Kasumi-1 (cell line): Measurements from ENCODE around the gene GPR78.

Experiments
- DNase-seq, 2 experiments: peaks; one replicate each; lab custom pipeline; 2025; lab: John Stamatoyannopoulos, UW

GPR78 gene

DNA sequence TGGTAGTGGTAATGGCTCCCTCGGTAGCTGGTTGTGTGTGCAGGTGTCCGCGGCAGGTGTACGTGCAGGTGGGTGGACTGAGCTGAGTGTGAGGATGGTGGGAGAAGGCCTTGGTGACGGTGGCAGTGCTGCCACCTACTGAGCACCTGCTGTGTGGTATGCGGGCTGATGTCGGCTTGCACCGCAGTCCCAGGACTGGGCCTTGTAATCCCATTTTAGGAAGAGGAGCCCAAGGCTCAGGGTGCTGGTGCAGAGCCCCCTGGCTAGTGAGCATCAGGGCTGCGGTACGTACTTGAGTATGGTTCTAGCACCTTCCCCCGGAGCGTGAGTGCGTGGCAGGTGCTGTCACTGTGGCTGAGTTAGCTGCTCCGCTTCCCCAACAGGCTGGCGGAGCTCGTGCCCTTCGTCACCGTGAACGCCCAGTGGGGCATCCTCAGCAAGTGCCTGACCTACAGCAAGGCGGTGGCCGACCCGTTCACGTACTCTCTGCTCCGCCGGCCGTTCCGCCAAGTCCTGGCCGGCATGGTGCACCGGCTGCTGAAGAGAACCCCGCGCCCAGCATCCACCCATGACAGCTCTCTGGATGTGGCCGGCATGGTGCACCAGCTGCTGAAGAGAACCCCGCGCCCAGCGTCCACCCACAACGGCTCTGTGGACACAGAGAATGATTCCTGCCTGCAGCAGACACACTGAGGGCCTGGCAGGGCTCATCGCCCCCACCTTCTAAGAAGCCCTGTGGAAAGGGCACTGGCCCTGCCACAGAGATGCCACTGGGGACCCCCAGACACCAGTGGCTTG is 6.7 kb downstream of the GPR78 start:
- no peak for DNase-seq

DNA sequence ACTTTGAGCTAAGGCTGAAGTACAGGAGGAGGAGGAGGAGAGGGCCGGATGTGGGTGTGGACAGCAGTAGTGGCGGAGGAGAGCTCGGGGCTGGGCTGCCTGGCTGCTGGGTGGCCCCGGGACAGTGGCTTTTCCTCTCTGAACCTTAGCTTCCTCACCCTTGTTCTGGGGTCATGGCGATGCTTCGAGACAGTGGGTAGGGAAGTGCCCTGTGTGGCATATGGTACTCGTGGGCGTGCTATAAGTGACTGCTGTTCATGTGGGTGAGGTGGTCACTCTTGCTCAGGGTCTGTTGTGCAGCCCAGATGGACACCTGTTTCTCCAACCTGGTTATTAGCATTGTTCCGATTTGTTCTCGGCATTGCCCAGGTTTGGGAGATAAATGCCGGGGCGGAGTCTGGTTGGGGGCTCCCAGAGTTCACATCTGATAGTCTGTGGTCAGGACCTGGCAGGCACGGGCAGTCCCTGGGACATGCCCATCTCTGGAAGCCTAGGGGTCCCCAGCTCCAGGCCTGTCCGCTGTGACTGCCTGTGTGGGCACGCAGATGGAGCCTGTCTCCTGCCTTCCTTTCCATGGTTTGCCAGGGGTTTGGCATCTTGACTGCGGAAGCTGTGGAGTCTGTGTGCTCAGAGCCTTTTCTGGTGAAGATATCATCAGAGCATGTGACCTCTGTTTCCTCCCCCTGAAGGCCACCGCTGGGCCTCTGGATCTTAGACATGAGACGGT is 7.4 kb downstream of the GPR78 start:
- no peak for DNase-seq

DNA sequence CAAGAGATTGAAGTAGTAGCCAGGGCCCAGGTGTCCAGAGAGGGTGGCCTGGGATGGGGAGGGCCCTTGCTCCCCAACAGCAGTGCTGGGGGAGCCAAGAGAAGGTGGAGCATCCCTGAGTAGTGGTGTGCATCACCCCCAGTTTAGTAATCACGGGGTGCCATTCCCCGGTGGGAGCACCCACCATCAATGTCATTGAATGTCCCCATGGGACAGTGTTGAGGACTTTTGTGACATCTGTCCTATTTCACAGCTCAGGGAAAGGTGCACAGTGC is 7.9 kb downstream of the GPR78 start:
- DNase-seq, result no peak

DNA sequence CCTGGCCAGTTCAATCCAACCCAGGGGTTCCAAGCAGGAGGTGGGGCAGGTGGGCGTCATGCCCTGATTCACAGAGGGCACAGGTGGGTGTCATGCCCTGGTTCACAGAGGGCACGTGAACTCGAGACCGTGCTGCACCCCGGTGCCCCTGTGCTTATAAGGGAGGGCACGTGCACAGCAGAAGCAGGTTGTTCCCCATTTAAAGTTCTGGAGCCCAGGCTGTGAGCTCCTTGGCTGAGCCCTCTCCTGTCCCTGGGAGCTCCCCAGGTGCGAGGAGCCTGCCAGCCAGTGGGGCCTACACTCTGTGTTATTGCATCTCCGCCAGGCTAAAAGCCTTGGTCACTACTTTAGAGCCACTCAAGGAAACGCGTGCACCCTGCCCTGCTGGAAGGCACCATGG is 9.1 kb downstream of the GPR78 start:
- no peak for DNase-seq

DNA sequence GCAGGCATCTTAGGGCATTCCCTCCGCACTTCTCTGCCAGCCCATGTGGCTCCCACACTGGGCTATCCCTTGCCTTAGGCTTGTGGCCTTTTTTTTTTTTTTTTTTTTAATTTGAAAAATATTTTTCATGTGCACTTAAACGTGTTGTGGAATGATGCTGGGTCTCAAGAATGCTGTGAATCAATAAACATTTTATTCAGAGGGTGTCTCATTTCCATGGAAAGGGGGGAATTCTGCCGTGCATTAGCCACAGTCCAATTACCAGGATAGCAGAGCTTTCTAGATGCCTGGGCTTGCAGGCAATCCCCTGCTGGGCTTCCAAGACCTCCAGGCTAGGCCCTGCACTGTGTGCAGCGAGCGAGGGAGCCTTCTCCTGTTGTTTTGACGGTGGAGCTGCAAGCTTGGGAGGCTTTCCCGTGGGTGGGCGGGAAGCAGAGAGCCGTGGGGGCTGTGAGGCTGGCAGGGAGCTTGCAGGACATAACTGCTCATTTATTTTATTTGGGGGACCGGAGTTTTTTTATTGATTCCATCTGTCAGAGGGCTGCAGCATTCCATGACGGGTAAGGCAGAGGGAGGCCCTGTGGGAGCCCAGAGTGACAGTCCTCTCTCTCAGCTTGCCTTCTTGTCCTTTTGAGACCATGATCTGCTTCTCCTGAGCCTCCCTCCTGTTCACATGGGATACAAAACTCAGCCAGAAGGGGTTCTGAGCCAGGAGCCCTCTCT is 9.8 kb downstream of the GPR78 start:
- DNase-seq, result no peak

DNA sequence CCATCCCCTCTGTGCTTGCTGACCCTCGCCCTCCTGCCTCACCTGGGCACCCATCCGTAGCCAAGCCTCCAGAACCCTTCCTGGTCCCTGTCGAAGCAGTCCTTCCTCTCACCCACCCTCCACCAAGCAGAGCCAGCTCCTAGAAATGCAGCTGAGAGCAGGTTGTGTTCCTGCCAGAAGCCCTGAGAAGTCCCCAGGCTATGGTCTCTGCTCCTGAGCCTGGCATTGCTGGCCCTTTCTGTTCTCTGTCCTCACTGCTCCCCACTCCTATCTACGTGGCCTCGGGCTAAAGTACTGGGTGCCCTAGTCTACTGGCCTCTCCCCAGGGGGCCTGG is 10.3 kb downstream of the GPR78 start:
- no peak for DNase-seq

DNA sequence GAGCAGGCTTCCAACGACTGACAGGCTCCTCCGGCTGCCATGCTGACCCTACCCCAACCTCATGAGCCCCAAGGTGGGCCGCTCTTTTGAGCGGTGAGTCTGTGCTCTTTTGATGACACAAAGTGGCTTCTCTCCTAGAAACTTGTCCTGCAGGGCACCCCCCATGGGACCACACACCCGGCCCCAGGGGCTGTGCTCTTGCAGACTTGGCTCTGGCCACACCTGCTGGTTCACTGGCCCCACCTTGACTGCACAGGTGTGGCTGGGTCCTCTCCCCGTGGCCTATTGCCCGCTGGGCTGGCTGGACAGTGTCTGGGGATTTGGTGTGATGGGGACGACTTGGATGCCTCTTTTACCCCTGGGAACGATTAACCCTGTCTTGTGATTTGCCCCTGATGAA is 10.9 kb downstream of the GPR78 start:
- no peak for DNase-seq

DNA sequence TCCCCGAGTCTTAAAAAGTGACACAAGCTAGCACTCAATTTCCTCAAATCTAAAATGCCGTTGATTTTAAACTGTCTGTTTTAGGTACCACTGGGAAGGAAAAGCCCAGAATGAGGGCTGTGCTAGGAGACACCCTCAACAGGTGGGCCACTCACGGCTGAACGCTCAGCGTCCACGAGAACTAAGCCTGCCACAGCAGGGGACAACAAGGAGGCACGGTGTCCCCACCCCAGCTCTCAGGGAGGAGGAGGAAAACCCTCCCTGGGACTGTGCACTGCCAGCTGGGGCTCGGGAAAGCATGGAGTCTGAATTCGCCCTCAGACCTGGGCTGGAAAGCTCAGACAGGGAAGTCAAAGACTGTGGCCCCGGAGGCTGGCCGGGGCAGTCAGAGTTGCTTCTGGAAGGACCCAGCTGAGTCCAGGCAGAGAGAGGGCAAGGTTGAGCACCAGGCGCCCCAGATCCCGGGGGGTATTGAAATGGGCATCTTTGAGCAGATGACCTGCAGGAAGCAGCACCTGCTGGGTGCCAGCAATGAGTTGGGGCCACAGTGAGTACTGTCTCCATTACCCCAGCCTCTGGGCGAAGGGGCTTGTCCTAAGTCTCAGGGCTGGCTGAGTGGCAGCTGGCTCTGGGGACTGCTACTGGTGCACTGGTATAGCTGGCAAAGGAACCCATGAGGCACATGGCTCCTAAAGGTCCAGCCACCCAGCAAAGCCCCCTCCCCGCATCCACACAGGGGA is 11.6 kb downstream of the GPR78 start:
- DNase-seq, result no peak

DNA sequence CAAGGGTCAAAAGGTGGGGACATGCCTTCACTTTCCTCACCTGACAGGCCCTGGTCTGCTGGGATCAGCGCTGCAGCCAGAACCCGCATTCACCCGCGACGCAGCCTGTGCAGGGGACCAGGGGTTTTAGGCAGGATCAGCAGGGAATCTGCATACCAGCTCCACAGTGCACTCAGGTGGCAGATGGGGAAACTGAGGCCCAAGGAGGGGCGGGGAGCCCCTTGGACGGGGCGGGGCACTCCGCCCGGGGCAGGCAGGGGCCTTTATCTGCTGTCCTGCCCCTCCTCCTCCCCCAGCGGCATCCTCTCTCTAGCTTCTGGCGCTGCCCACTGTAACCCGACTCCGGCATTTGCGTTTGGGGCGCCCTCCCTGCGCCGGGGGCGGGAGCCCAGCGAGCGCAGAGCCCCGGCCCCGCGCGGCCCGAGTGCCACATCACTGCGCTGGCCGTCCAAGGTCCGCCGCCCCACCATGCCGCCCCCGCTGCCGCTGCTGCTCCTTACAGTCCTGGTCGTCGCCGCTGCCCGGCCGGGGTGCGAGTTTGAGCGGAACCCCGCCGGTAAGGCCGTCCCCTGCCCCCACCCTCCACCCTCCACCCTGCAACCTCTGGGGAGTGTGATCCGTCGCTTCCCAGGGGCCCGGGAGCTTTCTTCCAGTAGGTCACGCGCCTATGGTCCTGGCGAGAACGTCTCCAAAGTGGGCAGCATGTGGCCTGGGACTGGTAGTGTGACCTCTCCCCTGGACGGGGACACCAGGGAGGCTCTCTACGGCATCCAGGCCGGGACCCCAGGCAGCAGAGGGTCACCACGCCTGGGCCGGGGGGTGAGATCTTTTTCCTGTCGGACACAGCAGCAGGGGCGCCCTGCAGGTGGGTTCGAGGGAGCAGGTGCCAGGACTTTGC is 12.4 kb downstream of the GPR78 start, which contains the start of gene CPZ:
Gene CPZ (plus strand): TSS at position 400 of the 898 bp plus-strand sequence. CDS start 69 bp downstream, at position 469.
- no peak for DNase-seq

DNA sequence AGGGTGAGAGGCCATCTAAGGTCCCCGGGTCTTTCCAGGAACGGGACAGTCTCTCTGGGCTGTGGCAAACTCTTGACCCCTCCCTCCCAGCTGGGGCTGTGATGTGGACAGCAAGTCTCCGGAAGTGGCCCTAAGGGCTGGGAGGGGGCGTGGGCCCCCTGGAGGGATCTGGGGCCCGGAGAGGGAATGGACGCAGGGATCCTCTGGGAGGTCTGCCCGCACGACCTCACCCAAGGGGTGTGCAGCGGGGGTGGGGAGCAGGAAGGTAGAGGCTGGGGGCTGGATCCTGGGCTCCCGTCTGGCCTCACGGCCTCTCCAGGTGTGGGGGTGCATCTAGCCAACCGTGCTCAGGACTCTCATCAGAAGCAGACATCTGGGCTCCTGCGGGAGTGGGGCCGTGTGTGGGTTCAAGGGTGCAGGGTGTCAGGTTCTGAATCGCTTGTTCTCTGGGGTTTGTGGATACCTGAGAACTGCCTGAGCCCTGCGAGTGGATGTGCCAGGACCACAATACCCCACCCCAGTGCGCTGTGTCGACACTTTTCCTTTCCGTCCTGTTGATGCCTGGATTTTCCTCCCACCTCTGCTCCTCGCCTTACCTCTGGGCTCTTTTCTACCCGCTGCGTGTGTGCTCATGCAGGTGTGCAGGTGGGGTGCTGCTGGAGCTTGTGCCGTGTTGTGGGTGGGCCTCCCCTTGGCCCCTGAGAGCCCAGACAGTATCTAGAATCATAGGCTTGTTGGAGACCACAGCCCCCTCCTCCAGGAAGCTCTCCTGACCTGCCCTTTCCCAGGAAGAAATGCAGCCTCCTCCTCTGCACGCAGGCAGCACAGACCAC is 13.3 kb downstream of the GPR78 start:
- DNase-seq, result no peak

DNA sequence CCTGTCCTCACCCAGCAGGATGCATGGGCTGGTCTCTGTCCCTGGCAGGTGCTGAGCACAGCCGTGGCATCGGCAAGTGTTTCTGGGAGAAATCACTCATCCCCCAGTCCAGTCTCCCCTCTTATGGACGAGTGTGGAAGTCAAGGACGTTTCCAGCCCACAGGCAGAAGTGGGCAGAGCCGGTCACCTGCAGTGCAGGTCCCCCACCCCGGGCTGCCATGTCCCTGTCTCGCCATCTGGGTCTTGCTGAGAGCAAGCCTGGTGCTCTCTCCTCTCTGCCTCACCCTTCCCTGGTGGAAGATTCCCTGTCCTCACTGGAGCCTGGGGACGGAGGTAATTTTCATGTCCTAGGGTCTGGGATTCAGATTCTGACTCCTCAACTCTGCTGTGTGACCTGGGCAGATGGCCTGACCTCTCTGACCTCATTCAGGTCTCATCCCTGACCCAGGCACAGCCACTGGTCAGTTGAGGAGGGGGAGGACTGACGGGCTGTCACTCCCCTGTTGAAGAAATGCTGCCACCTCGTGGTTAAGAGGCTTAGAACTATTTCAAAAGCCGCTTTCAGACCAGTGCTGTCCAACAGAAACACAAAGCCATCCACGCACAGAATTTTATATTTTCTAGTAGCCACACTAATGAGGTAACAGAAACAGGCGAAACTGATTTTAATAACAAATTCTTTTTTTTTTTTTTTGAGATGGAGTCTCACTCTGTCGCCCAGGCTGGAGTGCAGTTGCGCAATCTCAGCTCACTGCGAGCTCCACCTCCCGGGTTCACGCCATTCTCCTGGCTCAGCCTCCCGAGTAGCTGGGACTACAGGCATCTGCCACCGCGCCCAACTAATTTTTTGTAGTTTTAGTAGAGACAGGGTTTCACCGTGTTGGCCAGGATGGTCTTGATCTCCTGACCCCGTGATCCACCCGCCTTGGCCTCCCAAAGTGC is 14.2 kb downstream of the GPR78 start:
- peak; percentile 41 to 58 for DNase-seq

DNA sequence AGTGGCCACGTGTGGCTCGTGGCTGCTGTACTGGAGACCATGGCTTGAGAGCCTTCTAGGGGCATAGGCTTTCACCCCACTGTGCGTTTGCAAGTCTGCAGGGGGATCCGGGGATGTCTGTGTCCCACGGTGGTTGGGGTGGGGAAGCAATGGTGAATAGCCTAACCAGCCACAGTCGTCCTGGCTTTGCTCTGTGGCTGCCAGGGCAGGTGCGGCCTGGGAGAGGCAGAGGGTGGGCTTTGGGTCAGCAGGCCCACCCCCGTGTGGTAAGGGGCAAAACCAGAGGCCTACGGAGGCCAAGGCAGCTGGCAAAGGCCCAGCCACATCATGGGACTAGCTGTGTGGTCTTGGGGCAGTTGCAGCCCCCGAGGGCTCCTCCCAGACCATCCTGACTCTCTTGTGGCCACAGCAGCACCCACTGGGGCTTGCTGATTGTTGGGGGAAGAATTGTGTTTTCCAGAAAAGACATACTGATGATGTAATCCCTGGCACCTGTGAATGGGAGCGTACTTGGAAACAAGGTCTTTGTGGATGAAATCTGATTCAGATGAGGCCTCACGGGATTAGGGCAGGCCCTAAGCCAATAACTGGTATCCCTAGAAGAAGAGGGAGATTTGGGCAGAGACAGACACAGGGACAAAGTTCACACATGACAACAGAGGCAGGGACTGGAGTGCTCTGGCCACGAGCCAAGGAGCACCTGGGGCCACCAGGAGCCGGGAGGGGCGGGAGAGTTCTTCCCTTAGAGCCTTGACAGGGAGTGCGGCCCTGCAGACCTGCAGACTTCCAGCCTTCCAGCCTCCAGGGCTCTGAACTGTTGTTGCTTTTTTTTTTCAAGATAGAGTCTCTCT is 15.3 kb downstream of the GPR78 start:
- no peak for DNase-seq

DNA sequence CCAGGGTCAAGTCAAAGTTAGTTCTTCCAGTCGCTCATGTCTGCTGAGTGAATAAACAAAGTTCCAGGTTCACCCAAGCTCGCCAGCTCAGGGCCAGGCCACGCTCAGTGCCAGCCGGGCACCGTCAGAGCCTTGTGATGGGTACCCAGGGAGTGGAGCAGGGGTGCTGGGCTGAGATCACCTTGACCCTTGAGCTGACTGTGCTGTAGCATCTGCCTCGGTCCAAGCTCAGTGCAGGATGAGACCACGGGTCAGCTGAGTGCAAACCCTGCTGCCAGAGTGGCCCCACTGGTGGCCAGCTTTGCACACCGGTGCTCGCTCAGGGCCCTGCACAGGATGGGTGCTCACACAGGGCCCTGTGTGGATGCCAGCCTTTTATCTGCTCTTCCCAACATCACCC is 16.7 kb downstream of the GPR78 start:
- DNase-seq, result no peak

DNA sequence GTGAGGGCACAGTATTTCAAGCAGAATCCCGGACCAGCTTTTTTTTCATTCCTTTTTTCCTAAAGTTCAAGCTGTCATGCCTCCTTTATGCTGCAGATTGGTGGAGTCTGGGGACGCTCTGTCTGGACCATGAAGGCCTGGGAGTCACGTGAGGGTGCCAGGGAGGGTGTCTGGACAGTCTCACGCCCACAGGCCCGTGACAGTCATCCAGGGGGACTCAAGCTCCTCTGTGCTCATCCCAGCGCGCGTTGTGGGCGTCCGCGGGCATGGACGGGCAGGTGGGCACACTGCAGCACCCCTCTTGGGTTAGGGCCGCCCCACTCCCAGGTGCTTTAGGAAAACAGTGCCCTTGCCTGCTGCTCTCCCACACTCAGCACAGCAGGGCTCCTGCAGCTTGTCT is 17.1 kb downstream of the GPR78 start:
- DNase-seq, result no peak

DNA sequence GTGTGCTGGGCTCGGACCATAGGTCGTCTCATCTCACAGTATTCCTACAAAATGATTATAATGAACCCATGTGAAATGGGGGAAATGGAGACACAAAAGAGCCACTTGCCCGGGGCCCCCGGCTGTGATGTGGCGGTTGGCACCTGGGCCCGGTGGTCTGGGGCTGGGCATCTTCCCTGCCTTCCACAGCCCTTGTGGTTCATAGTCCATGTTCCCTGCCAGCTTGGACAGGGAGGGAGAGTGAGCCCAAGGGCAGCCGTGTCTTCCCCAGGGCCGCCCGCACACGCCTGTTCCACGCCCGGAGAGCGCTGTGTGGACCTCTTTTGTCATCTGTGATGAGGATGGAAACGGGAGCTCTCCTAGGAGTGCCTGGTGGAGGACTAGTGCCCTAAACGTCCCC is 17.6 kb downstream of the GPR78 start:
- no peak for DNase-seq

DNA sequence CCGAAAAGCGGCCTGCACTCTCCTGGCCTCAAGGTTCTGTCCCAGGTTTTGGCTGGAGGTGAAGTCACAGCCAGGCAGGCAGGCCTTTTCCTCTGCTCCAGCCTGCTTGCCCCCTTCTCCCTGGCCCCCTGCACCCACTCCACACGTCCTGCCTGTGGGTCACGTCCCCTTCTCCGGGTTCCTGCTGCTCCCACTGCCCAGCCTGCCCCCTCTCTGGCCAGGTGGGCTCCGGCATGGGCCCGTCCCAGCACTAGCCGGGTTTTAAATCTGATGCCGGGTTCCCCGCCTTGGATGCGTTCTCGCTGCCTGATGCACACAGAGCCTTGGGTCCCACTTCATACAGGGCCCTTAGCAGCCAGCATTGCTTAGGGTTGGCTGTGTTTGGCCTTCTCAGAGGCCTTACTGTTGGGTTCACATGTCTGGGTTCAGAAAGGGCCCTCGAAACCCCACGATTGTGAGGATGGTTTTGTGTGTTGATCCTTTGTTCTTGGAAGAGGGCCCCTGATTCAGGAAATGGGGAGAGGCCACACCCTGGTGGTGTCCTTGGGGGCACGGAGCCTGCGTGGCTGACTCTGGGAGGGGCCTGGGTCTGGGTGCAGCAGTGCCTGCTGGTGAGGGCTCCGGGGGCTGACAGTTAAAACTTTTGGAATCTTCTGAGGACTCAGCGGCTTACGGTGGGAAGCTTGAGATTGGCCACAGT is 18.3 kb downstream of the GPR78 start:
- no peak for DNase-seq

DNA sequence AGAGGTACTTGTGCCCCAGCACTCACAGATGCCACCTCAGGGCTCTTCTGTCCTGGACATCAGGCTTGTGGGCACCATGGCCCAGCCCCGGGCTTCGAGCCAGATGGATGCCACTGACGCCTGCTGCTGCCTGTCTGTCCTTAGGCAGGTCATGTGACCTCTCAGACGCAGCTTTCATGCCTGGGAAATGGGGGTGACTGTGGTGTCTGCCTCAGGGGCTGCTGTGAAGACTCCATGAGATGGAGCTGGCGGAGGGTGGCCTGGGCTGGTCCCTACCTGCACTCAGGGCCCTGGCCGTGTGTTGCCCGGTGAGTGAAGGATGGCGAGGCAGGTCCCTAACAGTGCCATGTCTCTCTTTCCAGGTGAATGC is 18.9 kb downstream of the GPR78 start:
- DNase-seq, result no peak

DNA sequence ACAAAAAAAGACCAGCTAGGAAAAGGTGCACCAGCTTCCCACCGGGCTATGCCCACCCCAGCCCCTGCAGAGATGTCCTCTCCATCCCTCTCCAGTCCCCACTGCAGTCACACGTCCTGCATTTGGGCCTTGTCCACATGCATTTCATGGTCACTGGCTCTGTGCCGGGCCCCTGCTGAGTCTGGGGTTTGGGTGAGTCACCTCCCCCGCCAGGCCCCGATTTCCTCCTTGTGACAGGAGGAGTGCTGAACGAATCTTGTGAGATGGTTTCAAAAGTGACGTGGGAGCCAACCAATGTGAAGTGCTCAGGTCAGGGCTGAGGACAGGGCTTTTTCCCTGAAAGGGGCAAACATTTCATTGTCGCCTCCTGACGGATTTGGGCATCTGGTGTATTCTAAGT is 19.5 kb downstream of the GPR78 start:
- peak in 1 of 2 experiments; percentile 8 for DNase-seq
